Sciatic nerve (tissue), 2 donors: ENCODE data around the gene SNAPC5. TPM values are rescaled to one million over a fixed set of nuclear protein-coding genes. Genes with fewer than 3 reads are reported as not detected.
"Not testable (repeated sequence)": the region's sequence is repeated elsewhere in the genome, so short reads cannot be mapped to it uniquely, and the experiment has no call there.

Experiments
- ATAC-seq: fragments of 200-7000 bp; cut with Tn5 transposase; one replicate; pipeline ENCODE4 v1.9.1; 2020; ENCODE audit warnings: mild to moderate bottlenecking, moderate library complexity
- DNase-seq: peaks from one replicate; pipeline ENCODE4 v3.0.0-alpha.2; 2020; ENCODE audit warnings: low spot score
- intact Hi-C: fragments of 100-400 bp; cut with DNase I; formaldehyde crosslinking; loops from one replicate; pipeline ENCODE4 v1.14.2; 2022
- total RNA-seq: library from RNA; stranded (reverse); fragmentation: NEBNext Ultra II Directional; extraction: Animal tissue kit (Norgen Biotek cat#: 25700); gene quantifications from one replicate; pipeline ENCODE4 v1.2.1, GENCODE V29; 2021
- donor health status: DM: no; HTN: no; CAD: no.
- donor health status: DM: no; HTN: no; CAD: no.

The SNAPC5 gene, protein sequence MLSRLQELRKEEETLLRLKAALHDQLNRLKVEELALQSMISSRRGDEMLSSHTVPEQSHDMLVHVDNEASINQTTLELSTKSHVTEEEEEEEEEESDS
- 20.2 TPM for total RNA-seq

DNA sequence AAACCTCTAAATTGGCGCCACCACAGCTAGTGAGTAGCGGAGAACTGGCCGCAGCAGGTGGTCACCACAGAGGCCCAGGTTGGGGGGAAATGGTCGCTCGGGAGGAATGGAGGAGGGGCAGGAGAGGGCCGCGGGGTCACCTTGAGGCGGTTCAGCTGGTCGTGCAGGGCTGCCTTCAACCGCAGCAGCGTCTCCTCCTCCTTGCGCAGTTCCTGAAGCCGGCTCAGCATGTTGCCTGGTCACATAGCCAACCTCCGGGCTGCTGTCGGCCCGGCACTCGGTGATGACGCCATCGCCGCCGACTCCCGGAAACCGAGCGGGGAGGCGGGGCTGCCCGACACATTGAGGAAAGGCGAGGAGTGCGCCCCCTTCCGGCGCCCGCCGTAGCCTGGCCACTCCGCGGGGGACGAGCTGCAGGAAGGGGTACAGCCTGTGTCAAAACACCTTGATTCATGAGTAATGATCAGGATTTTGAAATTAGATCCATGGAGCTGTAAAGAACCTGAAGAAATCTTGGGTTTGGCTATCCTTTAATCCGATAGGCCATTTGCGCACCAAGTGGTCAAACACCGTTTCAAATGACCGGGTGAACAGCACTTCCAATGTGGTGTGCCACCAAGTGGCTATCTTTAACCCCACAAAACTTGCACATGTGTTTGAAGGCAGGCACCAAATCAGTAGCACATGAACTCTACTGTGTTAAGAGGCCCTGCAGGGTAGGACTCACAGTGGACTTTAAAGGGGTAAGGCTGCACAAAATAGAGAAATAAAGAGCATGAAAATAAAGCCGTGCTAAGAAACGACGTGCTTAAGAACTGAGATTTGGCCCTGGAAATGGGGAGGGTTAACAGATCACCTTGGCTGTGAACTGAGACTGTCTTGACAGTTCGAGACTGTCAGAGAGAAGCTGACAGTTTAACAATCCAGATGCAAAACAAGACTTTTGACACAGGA lies at the start of gene SNAPC5:
Gene SNAPC5, minus strand, starts transcription at position 261 of the 954 bp plus-strand sequence. Its CDS starts 31 bp downstream, at position 230.
- peak; percentile 97 for DNase-seq
- ATAC-seq = peak; percentile 98
- intact Hi-C loops = loop anchor here (5.0 kb wide), 1 partner anchor 110 kb away; the partner anchor contains the start of gene MAP2K1

DNA sequence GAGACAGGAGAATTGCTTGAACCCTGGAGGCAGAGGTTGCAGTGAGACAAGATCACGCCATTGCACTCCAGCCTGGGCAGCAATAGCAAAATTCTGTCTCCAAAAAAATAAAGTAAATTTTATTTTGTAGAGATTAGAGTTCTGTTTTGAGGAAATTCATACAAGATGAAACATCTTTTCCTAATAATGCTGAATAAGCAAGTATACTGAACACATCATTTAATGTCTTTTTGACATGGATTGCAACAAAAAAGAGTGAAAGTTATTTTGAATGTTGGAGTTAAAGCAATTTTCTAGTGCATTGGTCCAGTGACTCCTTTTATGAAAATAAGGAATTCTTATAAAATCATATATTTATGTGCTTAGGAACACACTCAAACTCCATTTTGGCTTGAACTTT lies 47.7 kb upstream of the SNAPC5 start:
- no peak for ATAC-seq
- no peak for DNase-seq
- intact Hi-C loops = no loop called here

GRCh38 chr15:66542896-66543295 lies 45.3 kb upstream of the SNAPC5 start:
- ATAC-seq = no peak
- no peak for DNase-seq
- intact Hi-C loops = no loop called here

DNA sequence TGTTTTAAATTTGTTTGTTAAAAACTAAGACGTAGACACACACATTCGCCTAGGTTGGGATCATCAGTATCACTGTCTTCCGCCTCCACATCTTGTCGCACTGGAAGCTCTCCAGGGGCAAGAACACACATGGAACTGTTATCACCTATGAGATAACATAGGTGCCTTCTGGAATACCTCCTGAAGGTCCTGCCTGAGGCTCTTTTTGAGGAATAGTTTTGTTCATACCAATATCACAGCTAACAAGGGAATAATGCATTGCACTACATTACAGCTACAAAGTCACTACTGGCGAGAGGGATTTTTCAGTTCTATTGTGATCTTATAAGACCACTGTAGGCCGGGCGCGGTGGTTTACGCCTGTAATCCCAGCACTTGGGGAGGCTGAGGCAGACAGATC lies 37.5 kb upstream of the SNAPC5 start:
- DNase-seq (no peak), ATAC-seq (no peak)
- intact Hi-C loops = no loop called here

DNA sequence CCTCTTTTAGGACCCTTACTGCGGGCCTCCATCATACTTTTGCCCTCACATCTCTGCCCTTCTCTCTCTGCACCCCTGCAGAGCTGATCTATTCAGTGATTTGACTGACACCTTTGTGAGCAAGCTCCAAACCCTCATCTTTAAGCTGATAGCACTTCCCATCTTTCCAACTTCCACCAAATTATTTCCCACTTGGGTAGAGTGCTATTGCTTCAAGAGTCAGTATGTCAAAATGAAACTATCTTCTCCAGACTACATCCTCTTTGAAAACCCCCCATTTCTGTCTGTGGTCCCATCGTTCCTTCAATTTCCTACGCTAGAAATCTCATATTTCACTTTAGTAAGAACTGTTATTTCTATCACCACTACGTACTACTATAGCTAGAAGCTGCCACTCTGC lies 27.3 kb upstream of the SNAPC5 start:
- intact Hi-C loops = no loop called here
- ATAC-seq (no peak), DNase-seq (no peak)

DNA sequence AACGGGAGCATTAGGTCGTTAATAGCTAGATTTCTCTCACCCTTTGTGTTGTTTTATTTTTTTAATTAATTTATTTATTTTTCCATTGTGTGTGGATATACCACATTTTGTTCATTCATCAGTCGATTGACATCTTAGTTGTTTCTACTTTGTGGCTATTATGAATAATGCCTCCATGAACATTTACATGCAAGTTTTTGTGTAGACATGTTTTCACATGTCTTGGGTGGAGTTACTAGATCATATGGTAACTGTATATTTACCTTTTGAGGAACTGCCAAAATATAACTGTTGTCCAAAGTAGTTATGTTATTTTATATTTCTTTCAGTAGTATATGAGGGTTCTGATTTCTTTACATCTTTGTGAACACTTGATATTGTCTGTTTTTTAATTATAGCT lies 26.4 kb upstream of the SNAPC5 start:
- DNase-seq (no peak), ATAC-seq (no peak)
- intact Hi-C loops = no loop called here

- DNase-seq (no peak), ATAC-seq (no peak)
- intact Hi-C loops = no loop called here
Measured at GRCh38 chr15:66515901-66516322, 18.4 kb upstream of the SNAPC5 start.

GRCh38 chr15:66514586-66514985 lies 17.0 kb upstream of the SNAPC5 start:
- no peak for ATAC-seq
- DNase-seq = no peak
- intact Hi-C loops = no loop called here

GRCh38 chr15:66508293-66508883 lies 10.8 kb upstream of the SNAPC5 start:
- DNase-seq (no peak), ATAC-seq (no peak)
- intact Hi-C loops = no loop called here

GRCh38 chr15:66505818-66506217 lies 8.3 kb upstream of the SNAPC5 start:
- intact Hi-C loops = no loop called here
- ATAC-seq = no peak
- DNase-seq = no peak

DNA sequence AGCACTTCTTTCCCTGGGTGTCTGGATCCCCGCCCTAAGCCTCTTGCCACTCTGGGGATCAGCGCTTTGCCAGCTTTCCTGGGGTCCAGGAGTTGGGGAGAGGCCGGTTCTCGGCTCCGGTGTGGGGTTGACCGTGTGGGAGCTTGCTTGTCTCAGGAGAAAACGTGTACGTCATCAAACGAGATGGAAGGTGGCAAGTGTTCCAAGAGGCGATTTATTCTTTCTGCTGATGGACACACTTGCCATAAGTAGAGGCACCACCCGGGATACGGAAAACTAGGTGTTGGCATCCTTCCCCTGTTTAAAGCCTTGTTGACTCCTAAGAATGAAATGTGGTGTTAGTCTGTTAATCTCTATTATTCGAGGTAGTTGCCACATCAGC lies 7.9 kb upstream of the SNAPC5 start:
- DNase-seq (no peak), ATAC-seq (no peak)
- intact Hi-C loops = no loop called here

- peak; percentile 97 for ATAC-seq
- DNase-seq = peak; percentile 87
- intact Hi-C loops = no loop called here
Measured at GRCh38 chr15:66504563-66505429, 7.2 kb upstream of the SNAPC5 start, which contains the start of the genes RPL4 and ZWILCH. TSS of gene RPL4 (minus strand) at chr15:66504855. CDS start at chr15:66504790, 65 bp downstream. TSS of gene ZWILCH (plus strand) at chr15:66505326. CDS start at chr15:66505339, 13 bp downstream.

GRCh38 chr15:66503780-66504562 lies 6.4 kb upstream of the SNAPC5 start:
- ATAC-seq = no peak
- no peak for DNase-seq
- intact Hi-C loops = no loop called here

- ATAC-seq, intact Hi-C loops, DNase-seq: not testable (repeated sequence)
Measured at GRCh38 chr15:66503041-66503648, 5.6 kb upstream of the SNAPC5 start.

- intact Hi-C loops = no loop called here
- DNase-seq = no peak
- ATAC-seq = no peak
Measured at GRCh38 chr15:66502491-66502890, 4.9 kb upstream of the SNAPC5 start.

DNA sequence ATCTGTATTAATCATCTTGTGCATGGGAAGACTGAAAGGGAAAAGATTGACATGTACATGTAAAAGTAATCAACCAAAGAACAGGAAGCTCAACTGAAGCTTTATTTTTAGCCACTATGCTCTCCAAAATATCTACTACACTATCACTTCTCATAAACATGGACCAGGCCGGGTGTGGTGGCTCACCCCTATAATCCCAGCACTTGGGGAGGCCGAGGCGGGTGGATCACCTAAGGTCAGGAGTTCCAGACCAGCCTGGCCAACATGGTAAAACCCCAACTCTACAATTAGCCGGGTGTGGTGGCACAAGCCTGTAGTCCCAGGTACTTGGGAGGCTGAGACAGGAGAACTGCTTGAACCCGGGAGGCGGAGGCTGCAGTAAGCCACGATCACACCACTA lies 2.8 kb upstream of the SNAPC5 start:
- intact Hi-C loops, DNase-seq, ATAC-seq: not testable (repeated sequence)

- intact Hi-C loops = loop anchor here (5.0 kb wide), 1 partner anchor 111 kb away; the partner anchor contains the start of gene MAP2K1
- DNase-seq (no peak), ATAC-seq (peak; percentile 9)
Measured at GRCh38 chr15:66498501-66499386, 1.2 kb upstream of the SNAPC5 start.
